ENCODE results near the gene BIVM.
A peak's percentile ranks its signal among the peaks of the same experiment; 100 is the strongest.

The BIVM gene

DNA sequence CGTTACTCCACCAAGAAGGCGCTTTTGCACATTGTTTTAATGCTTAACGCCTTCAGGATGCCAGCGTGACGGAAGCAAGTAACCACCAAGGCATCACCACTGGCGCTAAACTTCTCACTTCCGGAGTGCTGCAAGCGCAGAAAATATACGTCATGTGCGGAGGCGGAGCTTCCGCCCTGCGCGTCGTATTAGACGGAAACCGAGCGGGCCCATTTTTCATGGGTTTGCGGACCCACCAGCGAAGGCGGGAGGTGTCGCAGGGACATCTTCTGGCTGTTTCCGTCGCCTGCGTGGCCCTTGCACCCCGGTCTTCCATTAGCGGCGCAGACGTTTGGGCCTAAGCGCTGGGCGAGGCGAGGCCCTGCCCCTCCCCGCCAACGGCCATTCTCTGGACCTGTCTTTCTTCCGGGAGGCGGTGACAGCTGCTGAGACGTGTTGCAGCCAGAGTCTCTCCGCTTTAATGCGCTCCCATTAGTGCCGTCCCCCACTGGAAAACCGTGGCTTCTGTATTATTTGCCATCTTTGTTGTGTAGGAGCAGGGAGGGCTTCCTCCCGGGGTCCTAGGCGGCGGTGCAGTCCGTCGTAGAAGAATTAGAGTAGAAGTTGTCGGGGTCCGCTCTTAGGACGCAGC lies 46.8 kb downstream of the BIVM start, which contains the start of gene ERCC5:
ERCC5 (plus strand) TSS at position 403 of the 631 bp plus-strand sequence. CDS start 235 bp downstream, outside the sequence.
- DNase-seq: peak; percentile 98

DNA sequence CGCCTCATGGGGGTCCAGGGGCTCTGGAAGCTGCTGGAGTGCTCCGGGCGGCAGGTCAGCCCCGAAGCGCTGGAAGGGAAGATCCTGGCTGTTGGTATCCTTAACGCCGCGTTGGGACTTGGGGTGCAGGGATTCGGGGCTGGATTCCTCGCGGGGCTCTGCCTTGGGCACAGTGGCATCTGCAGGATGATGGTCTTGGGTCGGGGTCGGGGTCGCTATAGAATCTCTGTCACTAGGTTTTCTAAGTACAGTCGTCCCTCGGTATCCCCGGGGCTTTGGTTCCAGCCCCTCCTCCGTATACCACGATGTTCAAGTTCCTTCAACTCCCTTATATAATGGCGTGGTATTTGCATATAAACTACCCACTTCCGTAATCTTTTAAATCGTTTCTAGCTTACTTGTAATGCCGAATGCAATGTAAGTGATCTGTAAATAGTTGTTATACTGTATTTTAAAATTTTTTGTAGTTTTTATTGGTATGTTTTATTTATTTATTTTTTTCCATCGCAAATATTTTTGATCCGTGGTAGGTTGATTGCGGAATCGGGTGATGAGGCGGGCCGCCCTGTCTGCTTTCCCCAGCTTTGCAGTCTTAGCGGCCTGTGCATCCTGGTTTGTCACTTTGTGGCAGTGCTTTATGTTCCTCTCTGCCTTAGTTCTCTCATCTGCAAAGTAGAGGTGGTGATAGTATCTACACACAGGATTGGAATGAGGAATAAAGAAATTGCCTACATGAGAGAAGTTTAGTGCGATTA lies 47.5 kb downstream of the BIVM start:
- DNase-seq: peak; percentile 68

DNA sequence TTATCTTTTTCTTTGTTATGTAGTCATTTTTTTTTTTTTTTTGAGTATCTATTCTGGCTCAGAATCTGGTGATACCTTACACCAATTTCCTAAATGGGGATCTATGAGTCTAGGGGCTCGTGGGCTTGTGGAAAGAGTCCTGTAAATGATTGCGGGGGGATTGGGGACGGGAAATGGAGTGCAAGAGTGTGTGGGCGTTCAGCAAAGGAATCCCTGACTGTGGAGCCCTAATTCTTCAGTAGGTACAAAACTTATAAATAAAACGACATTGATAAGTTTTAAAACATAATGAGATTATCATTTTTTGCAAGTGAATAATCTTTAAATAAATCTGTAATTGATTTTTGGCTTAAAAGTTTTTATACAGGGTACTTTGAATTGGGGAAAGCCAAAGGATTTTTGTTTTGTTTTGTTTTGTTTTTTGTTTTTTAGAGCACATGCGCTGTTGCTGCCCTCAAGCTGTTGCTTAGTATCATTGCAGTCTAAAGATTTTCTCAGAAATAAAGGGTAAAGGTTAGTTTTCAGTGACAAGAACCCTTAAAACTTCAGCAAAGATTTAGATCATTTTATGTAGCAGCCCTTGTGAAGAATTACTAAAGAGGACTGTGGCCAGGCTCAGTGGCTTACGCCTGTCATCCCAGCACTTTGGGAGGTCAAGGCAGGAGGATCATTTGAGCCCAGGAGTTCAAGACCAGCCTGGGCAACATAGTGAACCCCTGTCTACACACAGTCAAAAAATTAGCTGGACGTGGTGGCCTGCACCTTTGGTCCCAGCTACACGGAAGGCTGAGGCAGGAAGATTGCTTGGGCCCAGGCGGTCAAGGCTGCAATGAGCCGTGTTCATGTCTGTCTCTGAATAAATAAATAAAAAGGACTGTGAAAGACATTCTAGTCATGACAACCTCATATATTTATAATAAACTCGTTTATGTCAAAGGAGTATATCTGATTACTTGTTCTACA lies 48.6 kb downstream of the BIVM start:
- DNase-seq: peak; percentile 58

DNA sequence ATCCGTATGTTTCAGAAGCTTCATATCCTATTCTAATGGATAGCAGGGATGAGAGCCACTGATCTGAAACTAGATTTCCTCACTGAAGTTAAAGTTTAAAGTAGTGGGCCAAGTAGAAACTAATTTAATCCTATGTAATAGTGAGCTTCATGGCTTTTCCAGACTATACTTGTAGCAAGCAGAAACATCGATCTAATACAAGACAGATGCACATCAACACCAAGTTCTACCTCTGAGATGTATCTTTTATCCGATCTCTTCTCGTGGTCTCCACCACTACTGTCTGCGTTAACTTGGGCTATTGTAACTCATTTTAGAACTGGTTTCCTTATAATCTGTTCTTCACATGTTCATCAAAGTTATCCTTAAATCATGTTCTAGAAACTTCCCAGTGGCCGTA lies 50.0 kb downstream of the BIVM start:
- no peak for DNase-seq

DNA sequence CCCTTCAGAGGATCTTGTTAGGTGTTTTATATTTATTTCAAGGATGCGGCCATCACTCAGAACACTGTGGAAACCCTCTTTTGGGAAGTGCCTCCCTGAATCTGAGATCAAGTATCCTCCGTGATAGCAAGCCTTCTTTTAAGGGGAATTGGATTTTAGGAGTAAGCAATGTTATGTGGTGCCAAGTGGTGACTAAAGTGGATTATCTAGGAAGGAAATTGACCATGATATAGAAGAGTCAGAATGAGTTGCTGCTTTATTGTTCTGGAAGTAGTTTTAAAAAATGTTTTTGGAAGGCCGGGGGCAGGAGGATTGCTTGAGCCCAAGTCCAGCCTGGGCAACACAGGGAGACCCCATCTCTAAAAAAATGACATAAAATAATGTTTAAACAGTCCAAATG lies 53.6 kb downstream of the BIVM start:
- no peak for DNase-seq

DNA sequence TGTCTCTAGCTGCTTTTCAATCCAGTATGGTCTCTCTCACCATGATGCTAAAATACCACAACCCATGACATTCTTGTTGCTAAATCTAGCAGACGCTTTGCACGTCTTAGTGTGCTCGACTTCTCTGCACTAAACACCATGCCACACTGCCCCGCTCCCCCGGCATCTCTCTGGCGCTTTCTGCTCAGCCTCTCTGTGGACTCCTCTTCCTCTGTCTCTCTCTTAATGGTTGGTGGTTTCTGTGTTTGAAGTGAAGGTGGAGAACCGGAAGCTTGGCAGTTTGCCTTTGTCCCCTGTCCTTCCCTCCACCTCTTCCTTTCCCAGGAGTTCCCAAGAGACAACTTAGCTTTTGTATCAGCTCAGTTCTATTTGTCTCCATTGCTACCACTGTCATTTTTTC lies 55.8 kb downstream of the BIVM start:
- DNase-seq: peak; percentile 39

DNA sequence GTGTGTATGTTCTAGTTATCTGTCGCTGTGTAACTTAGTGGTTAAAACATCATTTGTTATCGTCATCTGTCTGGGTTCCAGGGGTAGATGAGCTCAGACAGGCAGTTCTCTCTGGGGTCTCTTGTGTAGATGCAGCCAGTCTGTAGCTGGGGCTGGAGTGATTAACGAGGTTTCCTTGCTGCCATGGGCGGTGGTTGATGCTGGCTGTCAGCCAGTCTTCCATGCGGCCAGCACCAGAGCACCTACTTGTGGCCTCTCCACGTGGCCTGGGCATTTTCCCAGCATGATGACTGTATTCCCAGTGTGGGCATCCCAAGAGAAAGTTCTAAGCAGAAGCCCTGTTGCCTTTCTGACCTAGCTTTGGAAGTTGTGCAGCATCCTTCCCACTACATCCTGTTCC lies 57.6 kb downstream of the BIVM start:
- peak; percentile 10 for DNase-seq

DNA sequence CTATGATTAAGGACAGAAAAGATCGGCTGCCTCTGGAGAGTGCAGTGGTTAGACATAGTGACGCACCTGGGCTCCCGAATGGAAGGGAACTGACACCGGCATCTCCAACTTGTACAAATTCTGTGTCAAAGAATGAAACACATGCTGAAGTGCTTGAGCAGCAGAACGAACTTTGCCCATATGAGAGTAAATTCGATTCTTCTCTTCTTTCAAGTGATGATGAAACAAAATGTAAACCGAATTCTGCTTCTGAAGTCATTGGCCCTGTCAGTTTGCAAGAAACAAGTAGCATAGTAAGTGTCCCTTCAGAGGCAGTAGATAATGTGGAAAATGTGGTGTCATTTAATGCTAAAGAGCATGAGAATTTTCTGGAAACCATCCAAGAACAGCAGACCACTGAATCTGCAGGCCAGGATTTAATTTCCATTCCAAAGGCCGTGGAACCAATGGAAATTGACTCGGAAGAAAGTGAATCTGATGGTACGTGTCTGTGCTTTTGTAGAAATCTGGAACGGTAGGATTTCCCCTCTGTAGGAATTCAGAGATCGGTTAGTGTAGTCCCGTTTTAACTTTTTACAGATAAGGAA lies 63.8 kb downstream of the BIVM start:
- DNase-seq: no peak

DNA sequence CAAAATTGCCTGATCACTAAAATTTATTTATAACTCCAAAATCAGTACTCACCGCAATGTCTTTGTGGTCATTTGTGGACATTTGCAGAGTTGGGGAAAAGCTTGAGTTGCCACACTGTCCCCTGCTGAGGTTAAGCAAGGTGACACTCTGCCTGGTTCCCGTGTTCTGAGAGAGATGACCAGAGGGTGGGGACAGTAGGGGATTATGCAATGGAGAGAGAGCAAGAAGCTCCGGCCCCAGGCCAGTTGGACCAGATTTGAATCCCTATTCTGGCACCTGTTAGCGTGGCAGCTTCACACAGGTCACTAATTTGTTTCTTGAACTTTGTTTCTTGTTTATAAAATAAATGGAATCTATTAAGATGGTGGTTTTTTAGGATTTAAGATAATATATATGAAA lies 64.7 kb downstream of the BIVM start:
- no peak for DNase-seq

DNA sequence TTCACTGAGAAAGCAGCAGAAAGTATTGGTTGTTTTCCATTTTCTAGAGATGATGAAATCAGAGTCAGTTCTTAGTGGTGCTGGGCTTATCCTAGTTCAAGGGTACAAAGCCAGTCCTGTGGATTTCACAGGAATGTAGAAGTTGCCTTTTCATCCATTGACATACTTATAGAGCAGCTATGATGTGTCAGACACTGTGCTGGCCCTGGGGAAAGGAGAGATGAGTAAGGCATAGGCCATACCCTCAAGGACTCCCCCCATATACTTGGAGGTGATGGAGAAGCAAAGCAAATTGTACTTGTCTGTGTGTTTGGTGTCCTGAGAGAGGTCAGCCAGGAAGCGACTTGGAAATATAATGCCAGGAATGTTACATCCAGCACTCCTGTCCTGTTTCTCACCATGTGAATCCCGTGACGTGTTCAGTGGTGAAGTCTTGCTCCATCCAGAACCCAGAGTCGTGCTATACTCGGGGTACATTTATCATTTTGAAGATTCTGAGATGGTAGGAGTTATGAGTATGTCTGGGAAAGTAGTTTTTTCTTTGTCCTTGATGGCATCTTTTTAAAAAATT lies 69.5 kb downstream of the BIVM start:
- no peak for DNase-seq

DNA sequence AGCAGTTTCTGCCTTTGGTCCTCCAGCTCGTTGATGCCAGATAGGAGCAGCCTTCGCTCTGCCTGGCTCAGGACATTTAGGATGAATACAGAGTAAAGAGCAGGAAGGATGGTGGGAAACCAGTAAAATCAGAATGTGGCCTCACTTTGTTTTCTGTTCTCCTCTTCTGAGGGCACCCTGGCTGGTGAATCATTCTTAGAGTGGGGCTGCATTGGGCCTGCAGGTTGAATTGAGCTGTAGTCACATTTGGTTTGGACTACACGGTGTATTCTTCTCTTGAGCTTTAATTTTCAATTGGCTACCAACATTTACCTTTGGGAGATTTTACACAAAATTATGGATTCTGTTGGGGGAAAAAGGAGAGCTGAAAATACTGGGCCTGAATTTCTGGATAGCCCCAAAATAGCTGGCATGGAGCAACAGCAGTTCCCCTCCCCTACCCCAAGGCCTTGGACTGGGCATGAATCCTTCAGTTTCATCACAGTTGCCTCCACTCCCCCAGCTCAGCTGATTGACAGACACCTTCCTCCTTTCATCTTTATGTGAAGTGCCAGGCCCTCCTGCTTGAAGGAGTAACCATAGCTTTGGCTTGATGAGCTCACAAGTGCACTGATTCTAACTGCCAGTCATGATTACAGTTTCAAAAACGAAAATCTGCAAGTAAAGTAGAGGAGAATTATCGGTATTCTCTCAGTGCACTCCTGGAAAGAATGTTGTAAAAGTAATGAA lies 71.2 kb downstream of the BIVM start:
- no peak for DNase-seq

DNA sequence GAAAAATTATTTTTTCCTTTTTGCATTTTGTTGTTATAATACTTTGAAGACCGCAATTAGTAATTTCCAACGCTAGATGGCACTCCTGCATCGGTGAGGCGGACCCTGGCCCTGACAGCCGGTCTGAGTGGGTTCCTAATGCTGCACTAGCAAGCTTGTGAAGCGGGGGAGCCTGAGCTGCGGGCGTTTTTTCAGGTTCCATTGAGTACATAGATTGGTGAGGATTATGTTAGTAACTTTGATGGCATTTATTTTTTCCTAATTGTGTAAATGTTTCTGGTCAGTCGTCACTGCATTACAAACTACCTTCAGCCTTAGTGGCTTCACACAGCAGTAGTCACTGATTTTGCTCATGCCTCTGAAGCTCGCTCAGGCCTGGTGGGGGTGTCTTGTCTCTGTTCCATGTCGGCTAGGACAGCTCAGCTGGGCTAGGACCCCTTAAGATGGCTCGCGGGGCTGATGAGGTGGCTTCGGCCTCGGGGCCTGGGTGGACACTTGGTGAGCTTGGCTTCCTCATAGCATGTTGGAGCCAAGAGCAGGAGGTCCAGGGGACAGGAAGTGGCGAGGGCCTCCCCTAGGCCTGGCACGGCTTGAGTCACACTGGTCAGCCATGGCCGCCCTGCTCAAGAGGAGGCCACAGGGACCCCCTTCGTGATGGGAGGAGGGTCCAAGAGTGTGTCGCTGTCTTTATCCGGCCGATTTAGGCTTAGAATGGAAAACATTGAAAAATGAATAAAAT lies 71.9 kb downstream of the BIVM start:
- DNase-seq: peak; percentile 74

DNA sequence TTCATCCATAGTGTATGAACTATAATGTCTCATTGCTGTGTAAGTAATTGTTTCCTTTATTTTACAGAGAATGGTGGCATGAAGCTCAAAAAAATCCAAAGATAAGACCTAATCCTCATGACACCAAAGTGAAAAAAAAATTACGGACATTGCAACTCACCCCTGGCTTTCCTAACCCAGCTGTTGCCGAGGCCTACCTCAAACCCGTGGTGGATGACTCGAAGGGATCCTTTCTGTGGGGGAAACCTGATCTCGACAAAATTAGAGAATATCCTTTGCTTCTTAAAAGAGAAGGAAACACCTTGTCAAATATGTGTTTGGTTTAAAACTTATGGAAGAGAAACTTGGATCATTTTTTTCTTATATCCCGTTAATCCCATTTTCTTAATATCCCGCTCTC lies 73.2 kb downstream of the BIVM start:
- no peak for DNase-seq

DNA sequence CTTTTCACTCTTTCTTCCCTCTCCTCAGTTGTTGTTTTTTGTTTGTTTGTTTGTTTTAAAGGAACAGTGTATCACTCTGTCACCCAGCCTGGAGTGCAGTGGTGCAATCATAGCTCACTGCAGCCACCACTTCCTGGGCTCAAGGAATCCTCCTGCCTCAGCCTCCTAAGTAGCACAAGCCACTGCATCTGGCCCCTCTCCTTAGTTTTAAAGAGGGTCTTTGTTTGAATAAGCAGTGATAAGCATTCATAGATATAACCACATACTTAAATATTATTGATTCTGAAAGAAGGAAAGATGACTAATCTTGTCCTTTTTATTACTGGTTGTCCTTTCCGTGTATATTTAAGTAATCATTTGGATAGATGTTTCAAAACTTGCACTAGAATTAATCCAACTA lies 73.6 kb downstream of the BIVM start:
- no peak for DNase-seq

DNA sequence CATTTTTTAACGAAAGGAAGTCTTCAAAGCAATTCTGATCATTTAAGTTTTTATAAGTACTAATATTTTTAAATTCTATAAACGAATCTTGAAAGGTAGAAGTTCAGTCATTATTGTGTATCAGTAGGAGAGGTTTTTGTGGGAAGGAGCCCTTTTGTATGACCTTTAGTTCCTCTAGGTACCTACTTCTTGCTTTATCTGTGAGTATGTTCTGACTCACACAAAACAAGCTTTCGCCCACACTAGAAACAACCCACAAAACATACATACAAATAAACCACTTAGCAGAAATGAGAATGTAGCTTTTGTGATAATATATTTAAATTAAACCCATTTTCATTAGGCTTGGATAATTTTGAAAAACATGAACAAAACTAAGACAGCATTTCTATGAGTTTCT lies 74.7 kb downstream of the BIVM start:
- DNase-seq: no peak

DNA sequence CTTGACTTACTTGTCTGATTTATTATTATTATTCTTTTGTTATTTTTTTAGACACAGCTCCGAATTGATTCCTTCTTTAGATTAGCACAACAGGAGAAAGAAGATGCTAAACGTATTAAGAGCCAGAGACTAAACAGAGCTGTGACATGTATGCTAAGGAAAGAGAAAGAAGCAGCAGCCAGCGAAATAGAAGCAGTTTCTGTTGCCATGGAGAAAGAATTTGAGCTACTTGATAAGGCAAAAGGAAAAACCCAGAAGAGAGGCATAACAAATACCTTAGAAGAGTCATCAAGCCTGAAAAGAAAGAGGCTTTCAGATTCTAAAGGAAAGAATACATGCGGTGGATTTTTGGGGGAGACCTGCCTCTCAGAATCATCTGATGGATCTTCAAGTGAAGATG lies 76.3 kb downstream of the BIVM start:
- no peak for DNase-seq

DNA sequence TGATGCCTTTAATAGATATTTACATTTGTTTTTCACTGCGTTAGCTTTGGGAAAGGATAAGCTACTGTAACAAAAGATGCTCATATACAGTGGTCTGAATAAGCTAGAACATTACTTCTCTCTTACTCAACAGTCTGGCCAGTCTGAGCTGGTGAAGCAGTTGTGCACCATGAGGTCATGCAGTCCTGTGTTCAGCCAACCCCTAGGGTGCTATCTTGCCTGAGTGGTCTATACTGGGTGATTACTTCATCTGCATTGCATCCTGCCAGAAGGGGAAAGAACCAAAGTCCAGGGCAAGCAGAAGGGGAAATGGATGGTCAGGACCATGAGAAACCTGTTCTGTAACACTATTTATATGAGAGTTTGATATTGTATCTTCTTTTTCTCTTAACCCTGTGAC lies 78.4 kb downstream of the BIVM start:
- DNase-seq: no peak

DNA sequence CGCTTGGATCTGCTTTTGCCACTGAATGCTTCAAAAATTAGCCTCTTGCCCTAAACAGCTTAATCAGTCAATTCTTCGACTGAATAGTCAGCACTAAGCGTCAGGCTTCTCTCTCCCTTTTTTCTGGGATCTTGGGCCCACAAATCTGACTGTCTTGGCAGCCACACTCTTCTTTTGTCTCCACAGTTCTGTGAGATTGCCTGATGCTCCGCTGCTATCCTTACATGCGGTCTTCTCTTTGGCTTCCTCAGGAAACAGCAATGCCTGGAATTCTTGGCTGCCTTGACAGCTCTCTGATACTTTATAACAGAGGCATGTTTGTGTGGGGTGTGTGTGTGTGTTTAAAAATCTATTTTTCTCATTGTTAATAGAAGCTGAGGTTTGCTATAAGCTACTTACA lies 79.6 kb downstream of the BIVM start:
- DNase-seq: no peak

DNA sequence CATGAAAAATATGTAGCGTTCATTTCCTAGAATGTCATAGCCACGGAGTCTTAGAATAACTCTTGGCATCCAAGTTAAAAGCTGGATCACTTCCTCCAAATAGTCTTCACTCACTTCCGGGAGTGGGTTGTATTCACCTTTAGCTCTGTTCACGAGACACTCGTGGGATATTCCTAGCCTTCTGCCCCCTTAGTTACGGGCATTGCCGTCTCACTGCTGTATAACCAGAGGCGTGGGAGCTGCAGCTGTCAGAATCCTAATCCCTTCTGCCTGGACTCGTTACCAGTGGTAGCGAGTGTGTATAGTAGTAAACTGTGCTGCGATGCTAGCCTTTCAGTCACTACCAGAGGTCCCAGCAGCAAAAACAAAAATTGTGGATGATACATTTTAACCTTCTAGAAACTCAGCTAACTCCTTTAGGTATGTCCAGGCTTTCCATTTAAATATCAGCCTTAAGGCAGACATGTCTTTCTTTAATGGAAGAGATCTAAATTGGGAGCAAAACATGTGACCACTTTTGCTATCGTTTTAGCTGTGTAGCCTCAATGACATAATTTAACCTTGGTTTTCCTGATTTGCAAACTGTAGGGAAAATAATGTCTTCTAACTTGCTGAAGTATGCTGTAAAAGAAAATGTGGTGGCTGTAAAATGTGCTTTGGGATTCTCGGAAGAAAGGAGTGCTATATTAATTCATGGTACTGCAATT lies 81.0 kb downstream of the BIVM start:
- DNase-seq: no peak

DNA sequence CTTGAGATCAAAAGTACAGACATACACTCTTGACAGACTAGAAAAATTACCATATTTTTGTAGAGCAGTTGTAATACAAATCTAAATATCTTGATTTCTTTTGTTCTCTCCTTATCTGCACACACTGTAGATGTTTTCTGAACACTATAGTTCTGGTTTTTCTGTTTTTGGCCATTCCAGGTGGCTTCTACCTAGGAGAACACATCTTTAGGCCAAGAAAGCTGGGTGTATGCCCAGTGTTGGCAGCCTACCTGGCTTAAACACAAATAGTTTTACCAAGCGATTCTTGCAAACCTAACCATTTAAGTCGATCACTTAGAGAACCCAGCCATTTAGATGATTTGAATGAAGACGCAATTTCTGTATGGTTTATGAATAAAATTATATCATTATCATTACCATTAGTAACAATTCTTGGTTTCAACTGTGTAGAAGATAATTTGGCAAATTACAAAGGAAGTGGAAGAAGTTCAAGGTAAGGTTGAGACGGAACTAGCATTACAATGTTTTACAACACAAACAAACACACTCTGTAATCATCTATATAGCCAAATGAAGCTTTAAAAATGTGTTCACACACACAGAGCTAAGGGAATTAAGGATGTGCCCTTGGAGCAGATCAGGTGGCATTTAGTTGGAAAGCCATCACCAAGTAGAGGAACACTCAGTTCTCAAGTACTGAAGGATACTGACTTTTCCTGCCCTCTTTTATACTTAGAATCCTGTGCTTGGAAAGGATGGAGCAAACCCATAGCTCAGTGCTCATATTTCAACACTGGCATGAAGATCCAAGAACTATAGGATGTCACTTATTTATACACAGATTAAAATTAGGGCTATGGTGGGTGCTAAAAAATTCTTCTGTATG lies 83.1 kb downstream of the BIVM start:
- DNase-seq: no peak
